Measurements from ENCODE around the gene PANK3.
A peak's percentile ranks its signal among the peaks of the same experiment; 100 is the strongest.

Gene PANK3

DNA sequence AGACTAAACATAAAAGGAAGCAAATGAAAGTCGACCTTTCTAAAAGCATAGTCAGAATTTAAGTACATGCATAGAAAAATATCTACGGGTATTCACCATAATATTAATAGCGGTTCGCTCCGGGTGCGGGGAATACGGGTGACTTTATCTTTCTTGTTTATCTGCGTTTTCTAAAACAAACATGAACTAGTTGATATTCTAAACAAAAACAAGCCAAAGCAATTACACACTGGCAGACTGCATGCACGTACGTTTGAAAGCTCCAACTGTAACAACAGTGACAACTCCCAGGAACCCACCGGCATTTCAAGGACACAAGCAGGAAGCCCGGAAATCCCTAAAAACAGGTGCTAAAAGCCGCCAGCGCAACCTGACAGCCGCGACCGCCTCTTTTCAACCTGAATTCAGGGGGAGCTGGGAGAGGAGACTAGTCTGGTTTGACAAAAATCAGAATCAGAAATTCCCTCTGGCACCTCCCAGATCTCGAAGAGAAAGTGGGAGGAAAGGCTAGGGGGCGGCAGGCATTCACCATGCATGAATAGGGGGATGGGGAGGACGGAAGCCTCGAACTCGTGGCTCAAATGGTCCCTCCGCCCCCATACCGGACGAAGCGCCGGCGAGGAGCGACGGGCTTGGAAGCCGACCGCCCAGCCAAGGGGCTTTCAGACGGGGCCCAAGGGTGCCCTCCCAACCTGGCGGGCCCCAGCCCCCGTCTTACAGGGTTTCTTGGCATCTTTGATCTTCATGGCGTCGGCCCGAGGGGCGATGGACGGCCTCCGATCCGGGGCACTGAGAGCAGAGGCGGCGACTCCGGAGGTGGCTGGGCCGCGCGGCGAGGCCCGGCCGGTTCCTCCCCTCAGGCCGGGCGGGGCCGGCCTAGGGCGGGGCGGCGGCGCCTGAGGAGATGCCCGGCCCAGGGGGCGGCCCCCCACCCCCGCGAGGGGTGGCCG is at the start of gene PANK3:
PANK3 (minus strand) TSS at position 831 of the 950 bp plus-strand sequence; CDS start at position 746, 85 bp downstream.
- no peaks in the 10 kb centered on the region for H3K9me3 Mint-ChIP-seq
- H3K4me3 Mint-ChIP-seq = peak within 1 kb of the TSS; percentile 87 to 94
- ATAC-seq (peak; percentile 78), DNase-seq (no peak)
- H3K27me3 Mint-ChIP-seq = no peaks in the 10 kb centered on the region
- peaks cover 42% of the 10 kb centered on the region for H3K4me1 Mint-ChIP-seq
- H3K27ac Mint-ChIP-seq = peak within 1 kb of the TSS; percentile 92 to 97

DNA sequence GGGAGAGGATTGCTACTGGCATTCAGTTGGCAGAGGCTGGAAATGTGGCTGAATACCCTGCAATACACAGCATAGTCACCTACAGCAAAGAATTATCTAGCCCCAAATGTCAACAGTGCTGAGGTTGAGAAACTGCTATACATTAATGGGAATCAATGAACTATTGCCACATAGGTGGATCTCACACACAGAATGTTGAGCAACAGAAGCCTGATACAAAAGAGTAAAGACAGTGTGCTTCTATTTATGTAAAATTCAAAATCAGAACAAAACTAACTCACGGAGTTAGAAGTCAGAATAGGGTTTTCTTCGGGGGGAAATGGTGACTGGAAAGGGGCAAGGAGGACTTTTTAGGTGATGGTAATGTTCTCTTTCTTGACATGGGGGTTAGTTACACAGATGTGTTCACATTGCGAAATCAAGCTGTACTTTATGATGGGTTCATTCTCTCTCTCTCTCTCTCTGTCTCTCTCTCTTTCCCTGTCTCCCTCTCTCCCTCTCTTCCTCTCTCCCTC is 45.7 kb upstream of the PANK3 start:
- peaks cover 0 to 2% of the 10 kb centered on the region in 2 donors for H3K9me3 Mint-ChIP-seq
- no peak overlapping the region for H3K27ac Mint-ChIP-seq
- H3K27me3 Mint-ChIP-seq = peaks cover 23% of the 10 kb centered on the region
- no peaks in the 10 kb centered on the region for H3K4me1 Mint-ChIP-seq
- ATAC-seq = no peak
- no peak for DNase-seq
- no peak overlapping the region for H3K4me3 Mint-ChIP-seq

DNA sequence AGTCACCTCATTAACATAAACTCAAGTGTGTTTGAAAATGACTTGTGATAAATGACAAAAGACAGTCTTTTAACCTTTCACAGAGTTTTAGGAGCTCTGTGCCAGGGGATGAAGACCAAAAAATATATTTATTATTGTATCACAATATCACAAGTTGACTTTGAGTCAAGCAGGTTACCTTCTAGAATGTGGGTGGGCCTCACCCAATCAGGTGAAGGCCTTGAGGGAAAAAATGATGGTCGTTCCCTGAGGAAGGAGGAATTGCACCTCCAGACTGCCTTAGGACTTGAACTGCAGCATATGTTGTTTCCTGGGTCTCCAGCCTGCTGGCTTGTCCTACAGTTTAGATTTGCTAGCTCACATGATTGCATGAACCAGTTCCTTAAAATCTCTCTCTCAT is 41.6 kb upstream of the PANK3 start:
- no peak for ATAC-seq
- no peak for DNase-seq
- Mint-ChIP-seq H3K27ac (no peak overlapping the region), H3K27me3 (no peaks in the 10 kb centered on the region), H3K4me1 (no peaks in the 10 kb centered on the region), H3K4me3 (no peak overlapping the region), H3K9me3 (no peaks in the 10 kb centered on the region)

DNA sequence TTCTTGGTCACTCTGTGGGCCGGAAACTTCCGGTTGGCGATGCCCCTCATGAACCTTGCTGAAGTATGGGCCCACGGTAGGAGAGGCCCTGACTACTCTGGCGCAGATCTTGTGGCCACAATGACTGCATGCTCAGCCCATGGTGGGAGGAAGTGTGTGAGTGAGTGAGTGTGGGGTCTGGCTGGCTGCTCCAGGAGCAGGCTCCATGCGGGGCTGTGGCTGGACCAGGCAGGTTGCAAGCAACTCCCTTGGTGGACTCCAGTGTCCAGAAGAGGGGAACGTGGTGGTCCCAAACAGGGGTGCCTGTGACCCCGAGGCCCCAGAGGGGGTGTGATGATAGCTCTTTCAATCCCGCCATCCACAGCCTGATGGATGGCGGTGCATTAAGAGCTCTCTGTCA is 35.5 kb upstream of the PANK3 start:
- DNase-seq (no peak), ATAC-seq (no peak)
- Mint-ChIP-seq H3K4me3 (no peak overlapping the region), H3K27me3 (no peaks in the 10 kb centered on the region), H3K9me3 (peaks cover 0 to 9% of the 10 kb centered on the region in 2 donors), H3K27ac (no peak overlapping the region), H3K4me1 (peaks cover 10% of the 10 kb centered on the region)

DNA sequence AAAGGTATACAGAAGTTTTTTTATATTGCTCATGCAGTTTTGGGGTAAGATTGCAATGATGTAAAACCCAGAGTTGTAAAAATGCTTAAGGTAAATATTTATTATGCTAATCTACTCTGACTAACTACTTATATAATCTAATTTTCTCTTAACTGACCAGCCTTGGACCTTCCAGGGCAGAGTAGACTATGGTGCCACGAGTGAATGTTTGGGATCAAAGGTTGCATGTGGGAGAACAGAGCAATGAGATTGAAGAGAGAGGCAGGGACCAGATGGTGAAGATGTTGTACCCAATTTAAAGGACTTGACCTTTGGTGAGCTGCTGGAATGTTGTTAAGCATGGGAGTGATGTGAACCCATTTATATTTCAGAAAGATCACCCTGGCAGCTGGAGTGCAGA is 34.8 kb upstream of the PANK3 start:
- Mint-ChIP-seq H3K27me3 (no peaks in the 10 kb centered on the region), H3K27ac (no peak overlapping the region), H3K4me3 (no peak overlapping the region), H3K9me3 (peaks cover 0 to 9% of the 10 kb centered on the region in 2 donors), H3K4me1 (peaks cover 10% of the 10 kb centered on the region)
- DNase-seq (no peak), ATAC-seq (no peak)

DNA sequence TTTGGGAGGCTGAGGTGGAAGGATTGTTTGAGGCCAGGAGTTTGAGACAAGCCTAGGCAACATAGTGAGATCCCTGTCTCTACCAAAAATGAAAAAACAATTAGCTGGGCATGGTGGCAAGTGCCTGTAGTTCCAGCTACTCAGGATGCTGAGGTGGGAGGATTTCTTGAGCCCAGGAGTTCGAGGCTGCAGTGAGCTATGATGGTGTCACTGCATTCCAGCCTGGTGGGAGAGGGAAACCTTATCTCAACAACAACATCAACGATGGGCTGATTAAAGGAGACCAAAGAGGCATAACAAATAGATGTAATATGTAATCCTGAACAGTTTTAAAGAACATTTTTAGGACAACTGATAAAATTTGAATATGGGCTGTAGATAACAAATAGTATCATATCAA is 34.2 kb upstream of the PANK3 start:
- H3K9me3 Mint-ChIP-seq = peaks cover 0 to 9% of the 10 kb centered on the region in 2 donors
- H3K4me1 Mint-ChIP-seq = peaks cover 11% of the 10 kb centered on the region
- no peaks in the 10 kb centered on the region for H3K27me3 Mint-ChIP-seq
- H3K4me3 Mint-ChIP-seq = peak overlapping the region; percentile 24 to 30
- DNase-seq (no peak), ATAC-seq (peak; percentile 19)
- peak overlapping the region in 1 of 2 donors; percentile 48 for H3K27ac Mint-ChIP-seq

DNA sequence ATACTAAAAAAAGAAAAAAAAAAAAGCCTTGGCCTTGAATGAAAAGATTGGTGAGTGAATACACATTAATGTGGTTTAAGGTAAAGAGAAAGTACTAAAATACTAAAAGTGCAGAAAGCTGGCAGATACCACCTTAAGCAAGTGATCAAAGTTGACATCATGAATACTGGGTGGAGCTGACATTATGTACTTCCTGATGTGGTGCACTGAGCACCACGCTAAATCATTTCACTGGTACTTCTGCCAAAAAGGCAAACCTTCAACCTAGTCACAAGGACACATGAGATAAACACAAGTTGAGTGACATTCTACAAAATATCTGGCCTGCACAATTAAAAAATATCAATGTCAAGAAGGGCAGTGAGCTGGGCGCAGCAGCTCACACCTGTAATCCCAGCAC is 33.8 kb upstream of the PANK3 start:
- peaks cover 15% of the 10 kb centered on the region for H3K4me1 Mint-ChIP-seq
- H3K9me3 Mint-ChIP-seq = peaks cover 0 to 9% of the 10 kb centered on the region in 2 donors
- DNase-seq = no peak
- ATAC-seq = peak; percentile 86
- H3K4me3 Mint-ChIP-seq = peak overlapping the region; percentile 24 to 30
- H3K27me3 Mint-ChIP-seq = no peaks in the 10 kb centered on the region
- peak overlapping the region; percentile 29 to 48 for H3K27ac Mint-ChIP-seq

DNA sequence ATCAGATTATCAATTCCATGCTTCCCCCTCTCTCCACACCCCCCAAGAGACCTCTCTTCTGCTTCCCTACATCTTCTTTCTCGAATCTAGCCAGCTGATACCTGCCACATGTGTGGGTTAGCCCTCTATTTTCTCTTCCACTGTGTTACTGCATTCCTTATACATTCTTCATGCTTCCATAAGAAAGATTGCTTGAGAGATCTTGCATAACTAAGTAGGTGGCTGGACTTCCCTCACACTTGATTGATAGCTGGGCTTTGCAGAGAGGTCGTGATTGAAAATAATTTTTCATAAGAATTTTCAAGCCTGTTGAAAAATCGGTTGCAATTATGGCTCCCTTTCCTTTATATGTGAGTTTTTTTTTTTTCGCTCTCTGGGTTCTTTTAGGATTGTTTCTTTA is 33.0 kb upstream of the PANK3 start:
- no peak for DNase-seq

DNA sequence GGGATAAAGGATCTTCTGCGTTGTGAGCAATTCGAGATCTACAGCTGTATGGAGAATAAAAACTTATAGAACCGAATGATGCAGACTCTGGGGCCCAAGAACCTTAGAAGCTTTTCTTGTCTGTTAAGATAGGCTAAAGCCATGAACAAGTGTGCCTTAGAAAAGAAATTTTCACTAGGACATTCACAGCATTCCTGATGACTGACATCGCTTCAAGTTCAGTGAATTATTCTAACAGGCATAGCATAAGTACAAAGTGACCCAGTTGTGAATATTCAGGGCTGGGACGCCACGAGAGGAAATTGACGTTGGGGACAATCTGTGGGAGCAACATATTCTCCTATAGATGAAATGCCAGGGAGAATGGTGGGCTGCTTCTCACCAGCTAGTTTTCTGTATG is 32.0 kb upstream of the PANK3 start:
- DNase-seq (no peak), ATAC-seq (no peak)
- H3K4me3 Mint-ChIP-seq = no peak overlapping the region
- peaks cover 0 to 9% of the 10 kb centered on the region in 2 donors for H3K9me3 Mint-ChIP-seq
- no peak overlapping the region for H3K27ac Mint-ChIP-seq
- H3K27me3 Mint-ChIP-seq = no peaks in the 10 kb centered on the region
- H3K4me1 Mint-ChIP-seq = peaks cover 19% of the 10 kb centered on the region

More for the DNA sequence above, 33.0 kb upstream of the PANK3 start:
- Mint-ChIP-seq H3K27ac (no peak overlapping the region), H3K27me3 (no peaks in the 10 kb centered on the region), H3K4me3 (no peak overlapping the region), H3K9me3 (peaks cover 0 to 9% of the 10 kb centered on the region in 2 donors), H3K4me1 (peaks cover 19% of the 10 kb centered on the region)
- no peak for ATAC-seq

DNA sequence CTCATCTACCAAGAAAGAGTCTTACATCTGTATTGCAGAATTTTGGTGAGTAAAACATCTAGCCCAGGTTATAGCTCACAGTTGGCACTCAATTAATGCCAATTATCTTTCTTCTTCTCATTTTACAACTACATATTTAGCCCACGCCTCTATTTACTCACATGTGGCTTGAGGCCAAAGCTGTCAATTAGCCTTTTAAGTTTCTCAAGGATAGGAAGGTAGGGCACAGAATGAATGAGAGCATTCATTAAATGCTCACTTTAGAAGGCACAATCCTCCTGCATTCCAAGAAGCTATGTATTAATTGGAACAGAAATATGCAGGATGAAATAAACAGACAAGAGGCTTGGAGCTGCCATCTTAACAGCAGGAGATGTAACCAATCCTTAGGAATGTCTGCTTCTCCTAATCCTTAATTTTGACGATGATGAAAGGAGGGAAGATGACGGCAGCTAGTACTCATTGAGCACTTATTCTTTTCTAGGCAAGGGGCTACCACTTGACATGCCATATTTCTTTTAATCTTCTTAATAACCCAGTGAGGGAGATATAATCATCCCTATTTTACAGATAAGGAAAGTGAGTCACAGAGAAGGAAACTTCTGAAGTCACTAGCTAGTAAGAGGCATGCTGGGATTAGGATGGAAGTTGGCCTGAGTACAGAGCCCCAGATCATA is 30.8 kb upstream of the PANK3 start:
- Mint-ChIP-seq H3K27ac (no peak overlapping the region), H3K4me1 (peaks cover 19% of the 10 kb centered on the region), H3K9me3 (peaks cover 0 to 9% of the 10 kb centered on the region in 2 donors), H3K4me3 (no peak overlapping the region), H3K27me3 (no peaks in the 10 kb centered on the region)
- ATAC-seq = no peak
- DNase-seq = no peak

DNA sequence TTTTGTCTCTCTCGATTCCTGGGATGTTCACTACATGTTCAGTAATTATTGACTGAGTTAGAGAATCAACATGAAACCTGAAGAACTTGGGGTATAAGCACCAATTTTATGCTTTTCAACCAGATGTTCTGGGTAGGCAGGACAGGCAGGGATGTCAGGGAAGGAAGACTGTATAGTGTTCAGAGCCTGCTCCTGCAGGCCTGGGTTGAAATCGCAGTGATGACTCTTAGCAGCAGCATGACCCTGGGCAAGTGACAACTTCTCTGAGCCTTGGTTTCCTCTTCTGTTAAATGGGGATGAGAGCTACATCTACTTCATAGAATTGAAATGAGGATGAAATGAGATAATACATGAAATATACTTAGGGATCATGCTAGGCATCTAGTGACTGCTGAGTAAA is 29.7 kb upstream of the PANK3 start:
- Mint-ChIP-seq H3K9me3 (peaks cover 0 to under 1% of the 10 kb centered on the region in 2 donors), H3K27ac (peak overlapping the region in 1 of 2 donors; percentile 40), H3K4me3 (no peak overlapping the region), H3K27me3 (no peaks in the 10 kb centered on the region), H3K4me1 (peaks cover 19% of the 10 kb centered on the region)
- ATAC-seq = no peak
- DNase-seq = no peak

DNA sequence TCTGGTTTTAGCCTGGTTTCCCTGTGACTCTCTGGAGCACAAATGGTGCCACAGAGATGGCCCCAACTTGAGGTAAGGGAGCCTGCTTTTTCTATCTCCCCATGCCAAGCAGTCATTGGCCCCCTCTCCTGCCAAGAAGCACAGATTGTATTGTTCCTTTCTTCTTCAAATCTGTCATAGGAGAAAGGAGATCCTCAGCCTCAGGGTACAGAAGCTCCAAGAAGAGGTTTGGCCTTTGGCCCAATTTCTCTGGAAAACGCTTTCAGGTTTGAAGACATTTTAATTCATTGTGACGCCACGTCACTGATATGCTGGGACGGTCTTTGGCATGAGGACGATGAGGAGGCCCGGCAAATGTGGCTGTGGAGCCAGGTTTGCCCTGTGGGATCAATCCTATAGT is 29.2 kb upstream of the PANK3 start:
- H3K27ac Mint-ChIP-seq = peak overlapping the region in 1 of 2 donors; percentile 40
- peak overlapping the region in 1 of 2 donors; percentile 8 for H3K4me3 Mint-ChIP-seq
- peaks cover 19% of the 10 kb centered on the region for H3K4me1 Mint-ChIP-seq
- ATAC-seq = peak; percentile 45
- DNase-seq = no peak
- H3K9me3 Mint-ChIP-seq = no peaks in the 10 kb centered on the region
- H3K27me3 Mint-ChIP-seq = no peaks in the 10 kb centered on the region

DNA sequence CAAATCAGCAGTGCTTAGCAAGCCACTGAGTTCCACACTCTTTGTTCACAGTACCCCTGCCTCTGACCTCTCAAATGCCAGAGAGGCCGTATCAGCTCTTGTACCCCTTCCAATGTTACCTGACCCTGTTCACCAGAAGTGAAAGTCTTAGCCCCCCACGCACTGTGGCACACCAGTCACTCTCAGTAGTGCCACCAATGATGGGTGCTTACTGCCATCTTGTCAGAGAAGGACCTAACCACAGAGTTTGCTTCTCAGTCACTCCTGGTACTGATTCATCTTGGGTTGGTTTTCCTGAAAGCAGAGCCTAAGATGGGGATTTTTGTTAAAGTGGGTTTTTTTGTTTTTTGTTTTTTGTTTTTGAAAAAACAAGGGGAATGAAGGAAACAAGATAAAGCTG is 28.8 kb upstream of the PANK3 start:
- peaks cover 14% of the 10 kb centered on the region for H3K4me1 Mint-ChIP-seq
- peak overlapping the region in 1 of 2 donors; percentile 12 for H3K27ac Mint-ChIP-seq
- H3K9me3 Mint-ChIP-seq = no peaks in the 10 kb centered on the region
- ATAC-seq = peak; percentile 94
- peak in 1 of 2 donors; percentile 57 for DNase-seq
- H3K27me3 Mint-ChIP-seq = no peaks in the 10 kb centered on the region
- peak overlapping the region in 1 of 2 donors; percentile 40 for H3K4me3 Mint-ChIP-seq

DNA sequence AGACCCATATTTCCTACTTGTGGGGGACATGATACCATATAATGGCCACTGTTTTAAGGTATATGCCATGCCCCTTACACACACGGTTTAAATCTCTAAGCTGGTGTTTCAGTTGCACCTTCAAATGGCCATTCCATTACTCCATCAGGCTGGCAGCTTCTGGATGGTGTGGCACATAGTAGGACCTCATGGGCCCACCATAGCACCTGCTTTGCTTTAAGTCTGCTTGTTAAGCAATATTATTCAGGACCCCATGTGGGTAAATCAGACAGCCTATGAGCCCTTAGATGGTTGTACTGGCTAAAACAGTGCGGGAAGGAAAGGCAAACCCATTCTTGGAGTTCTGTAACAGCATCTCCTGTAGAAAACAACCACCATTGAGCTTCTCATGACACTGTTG is 27.4 kb upstream of the PANK3 start:
- Mint-ChIP-seq H3K27ac (no peak overlapping the region), H3K27me3 (no peaks in the 10 kb centered on the region), H3K4me1 (peaks cover 10% of the 10 kb centered on the region), H3K9me3 (no peaks in the 10 kb centered on the region), H3K4me3 (no peak overlapping the region)
- no peak for ATAC-seq
- no peak for DNase-seq

DNA sequence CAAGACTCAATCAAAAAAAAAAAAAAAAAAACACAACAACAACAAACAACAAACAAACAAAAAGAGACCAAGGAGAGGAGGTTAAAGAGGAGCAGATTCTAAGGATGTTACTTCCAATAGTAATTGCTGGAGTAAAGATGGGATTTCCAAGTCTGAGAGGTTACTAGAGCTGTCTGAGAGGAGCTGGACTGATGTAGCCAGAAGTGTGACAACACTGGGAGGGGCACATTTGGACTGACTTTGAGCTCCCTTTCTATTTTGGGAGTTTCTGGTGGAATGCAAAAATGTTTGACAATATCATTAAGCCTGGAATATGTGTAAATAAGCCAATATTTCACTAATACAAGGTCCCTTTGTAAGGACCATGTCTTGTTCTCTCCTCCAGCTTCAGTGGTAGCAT is 25.3 kb upstream of the PANK3 start:
- DNase-seq (no peak), ATAC-seq (no peak)
- no peaks in the 10 kb centered on the region for H3K9me3 Mint-ChIP-seq
- H3K4me3 Mint-ChIP-seq = no peak overlapping the region
- H3K4me1 Mint-ChIP-seq = peaks cover 10% of the 10 kb centered on the region
- no peaks in the 10 kb centered on the region for H3K27me3 Mint-ChIP-seq
- H3K27ac Mint-ChIP-seq = no peak overlapping the region

DNA sequence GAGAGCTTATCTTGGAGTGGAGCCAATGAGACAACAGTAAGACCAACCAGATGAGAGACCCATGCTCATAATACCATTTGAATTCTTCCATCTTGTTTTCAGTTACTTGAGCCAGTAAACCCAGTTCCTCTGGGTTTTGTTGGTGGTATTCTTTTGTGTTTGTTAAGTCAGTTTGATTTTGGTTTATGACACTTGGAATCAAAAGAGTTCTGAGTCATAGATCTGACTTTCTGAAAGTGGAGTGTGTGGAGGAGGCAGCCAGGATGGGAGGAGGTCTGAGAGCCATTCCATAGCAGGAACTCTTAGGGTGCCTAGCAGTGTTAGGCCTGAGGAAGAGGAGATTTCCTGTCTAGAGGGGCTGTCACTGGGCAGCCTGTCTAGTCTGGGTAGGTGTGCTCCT is 24.6 kb upstream of the PANK3 start:
- Mint-ChIP-seq H3K27me3 (no peaks in the 10 kb centered on the region), H3K4me1 (peaks cover 10% of the 10 kb centered on the region), H3K9me3 (no peaks in the 10 kb centered on the region), H3K27ac (no peak overlapping the region), H3K4me3 (no peak overlapping the region)
- ATAC-seq (no peak), DNase-seq (no peak)

Measured in stimulated activated naive CD8-positive, alpha-beta T cell treated with anti-CD3 and anti-CD28 coated beads, Interleukin-15, amount 100 ng/mL, for 72 hours (primary cell).